ENCODE measurements around the gene TF.

The TF gene

DNA sequence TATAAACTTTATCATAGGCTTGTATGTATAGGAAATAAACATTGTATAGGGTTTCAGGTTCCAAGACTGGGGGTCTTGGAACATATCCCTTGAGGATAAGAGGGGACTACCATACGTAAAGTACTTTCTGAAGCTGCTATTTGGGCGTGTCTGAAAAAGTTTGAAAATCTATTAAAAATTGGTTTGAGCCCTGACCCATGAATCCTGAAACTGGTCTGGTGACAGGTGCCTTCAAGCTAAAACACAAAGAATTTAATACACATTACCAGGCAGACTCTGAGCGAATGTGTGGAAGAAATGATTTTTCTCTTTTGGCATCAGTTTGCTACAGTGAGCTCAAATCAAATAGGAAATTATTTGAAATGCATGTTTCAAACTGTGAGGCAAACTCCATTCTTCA, 16.3 kb downstream of the TF start:
- no peak overlapping the region for H3K4me2 ChIP-seq
- H3K4me1 ChIP-seq, result no peaks in the 10 kb centered on the region
- 0 out of 2 replicates have a peak, but pooled peaks cover 5% of the 10 kb centered on the region for H3K36me3 ChIP-seq
- H4K20me1 ChIP-seq, result no peaks in the 10 kb centered on the region
- H3K27me3 ChIP-seq, result no peaks in the 10 kb centered on the region
- H3K9me3 ChIP-seq, result no peaks in the 10 kb centered on the region
- no peak overlapping the region for H3K4me3 ChIP-seq
- no peak for TF ChIP-seq Cebpa-rat (IDR thresholded peaks at IDR 0.05)
- H3K27ac ChIP-seq, result no peak overlapping the region
- H3K9ac ChIP-seq, result no peak overlapping the region

DNA sequence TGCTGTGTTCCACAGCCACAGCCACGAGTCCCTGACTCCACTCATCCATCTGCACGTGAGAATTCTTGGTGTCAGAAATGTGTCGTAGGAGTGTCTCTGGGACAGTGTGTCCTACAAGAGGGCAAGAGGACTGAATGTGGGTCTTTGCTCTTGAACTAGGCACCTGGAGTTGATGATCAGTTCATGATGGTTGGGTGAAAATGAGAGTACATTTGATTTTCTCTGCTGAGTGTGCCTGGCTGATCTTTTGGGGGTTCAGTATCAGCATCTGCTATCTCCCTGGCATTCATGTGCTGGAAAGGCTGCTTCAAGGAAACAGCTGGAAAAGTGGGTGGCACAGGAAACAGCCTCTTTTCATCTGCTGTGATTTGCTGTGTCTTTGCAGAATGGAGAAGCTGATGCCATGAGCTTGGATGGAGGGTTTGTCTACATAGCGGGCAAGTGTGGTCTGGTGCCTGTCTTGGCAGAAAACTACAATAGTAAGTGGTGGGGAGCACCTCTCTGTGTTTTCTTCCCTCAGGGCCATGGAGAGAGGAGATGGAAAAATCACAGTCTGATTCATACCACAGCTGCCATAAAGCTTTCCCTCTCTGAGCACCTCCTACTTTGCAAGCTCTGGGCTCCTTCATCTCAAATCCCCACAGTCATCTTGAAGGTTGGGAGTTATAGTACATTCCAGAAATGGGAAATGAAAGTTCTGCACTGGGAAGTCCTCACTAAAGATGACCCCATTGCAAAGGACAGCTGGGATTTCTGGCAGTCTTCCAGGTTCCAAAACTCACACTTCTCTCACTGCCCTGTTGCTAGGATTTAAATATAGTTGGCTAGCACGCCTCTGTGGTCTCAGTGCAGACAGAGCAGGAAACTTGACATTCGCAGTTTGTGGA, 17.8 kb downstream of the TF start:
- Histone ChIP-seq H3K4me1 (no peaks in the 10 kb centered on the region), H4K20me1 (no peaks in the 10 kb centered on the region), H3K27ac (no peak overlapping the region), H3K9me3 (no peaks in the 10 kb centered on the region), H3K27me3 (no peaks in the 10 kb centered on the region), H3K36me3 (0 out of 2 replicates have a peak, but pooled peaks cover 5% of the 10 kb centered on the region), H3K9ac (no peak overlapping the region), H3K4me2 (no peak overlapping the region), H3K4me3 (no peak overlapping the region)
- no peak for TF ChIP-seq Cebpa-rat (IDR thresholded peaks at IDR 0.05)

DNA sequence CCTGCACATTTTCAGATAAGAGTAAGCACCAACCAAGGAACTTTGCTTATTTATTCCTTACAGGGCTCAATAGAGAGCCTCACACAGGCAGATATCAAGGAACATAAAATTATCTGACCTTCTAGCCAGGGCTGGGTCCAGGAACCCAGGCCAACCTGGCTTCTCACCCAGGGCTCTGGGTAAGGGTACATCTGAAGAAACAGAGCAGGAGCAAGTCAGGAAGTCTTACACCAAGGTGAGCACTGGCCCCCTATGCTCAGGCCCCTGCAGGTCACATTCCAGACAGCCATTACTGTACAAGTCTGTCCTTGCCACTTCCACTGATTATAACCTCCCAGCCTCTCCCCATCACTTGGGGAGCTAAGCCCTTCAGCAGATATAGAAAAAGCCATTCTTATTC, 19.1 kb downstream of the TF start:
- Histone ChIP-seq H3K36me3 (0 out of 2 replicates have a peak, but pooled peaks cover 5% of the 10 kb centered on the region), H3K27ac (no peak overlapping the region), H3K27me3 (no peaks in the 10 kb centered on the region), H3K4me1 (no peaks in the 10 kb centered on the region), H3K4me2 (no peak overlapping the region), H3K9me3 (no peaks in the 10 kb centered on the region), H3K4me3 (no peak overlapping the region), H3K9ac (no peak overlapping the region), H4K20me1 (no peaks in the 10 kb centered on the region)
- TF ChIP-seq Cebpa-rat (IDR thresholded peaks at IDR 0.05), result no peak

DNA sequence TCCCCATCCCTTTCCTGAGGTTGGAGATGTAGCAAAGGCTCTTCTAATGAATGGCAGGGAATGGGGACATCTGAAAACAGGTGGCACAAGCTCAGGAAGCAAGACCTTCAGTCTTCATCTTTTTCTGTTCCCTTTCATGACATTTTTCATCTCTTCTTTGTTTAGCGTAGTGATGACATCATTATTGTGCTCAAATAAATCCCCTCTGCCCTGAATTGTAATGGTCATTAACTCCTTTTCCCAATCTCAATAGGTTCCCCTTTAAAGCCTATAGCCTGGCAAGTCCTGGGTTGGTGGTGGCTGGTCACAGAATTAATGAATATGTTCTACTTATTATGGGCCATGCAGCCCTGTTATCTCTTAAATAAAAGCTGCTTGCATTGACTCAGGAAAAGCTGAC, 21.4 kb downstream of the TF start:
- H3K4me3 ChIP-seq, result no peak overlapping the region
- H3K36me3 ChIP-seq, result 0 out of 2 replicates have a peak, but pooled peaks cover 5% of the 10 kb centered on the region
- no peak overlapping the region for H3K4me2 ChIP-seq
- H3K9me3 ChIP-seq, result no peaks in the 10 kb centered on the region
- no peak overlapping the region for H3K9ac ChIP-seq
- no peak overlapping the region for H3K27ac ChIP-seq
- no peak for TF ChIP-seq Cebpa-rat (IDR thresholded peaks at IDR 0.05)
- H3K27me3 ChIP-seq, result no peaks in the 10 kb centered on the region
- H4K20me1 ChIP-seq, result no peaks in the 10 kb centered on the region
- H3K4me1 ChIP-seq, result no peaks in the 10 kb centered on the region

DNA sequence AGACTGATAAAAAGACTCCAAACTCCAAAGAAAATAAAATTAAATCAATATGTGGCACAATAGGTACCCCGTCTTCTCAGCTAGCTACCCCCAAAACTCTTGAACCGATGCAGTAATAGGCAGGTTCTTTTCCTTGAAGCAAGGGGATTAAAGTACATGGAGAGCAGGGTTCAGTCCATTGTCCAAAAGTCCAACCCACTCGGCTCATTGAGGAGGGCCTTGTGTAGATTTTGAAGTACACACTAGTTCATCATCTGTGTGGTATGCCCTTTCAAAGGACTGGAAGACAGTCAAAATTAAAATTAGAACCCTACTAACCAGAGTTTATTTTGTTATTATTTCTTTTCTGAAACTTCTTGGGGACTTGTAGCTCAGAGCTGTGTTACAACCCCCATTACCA, 23.3 kb downstream of the TF start:
- Histone ChIP-seq H3K36me3 (0 out of 2 replicates have a peak, but pooled peaks cover 5% of the 10 kb centered on the region), H3K9me3 (no peaks in the 10 kb centered on the region), H3K27me3 (no peaks in the 10 kb centered on the region), H3K4me3 (no peak overlapping the region), H3K4me2 (no peak overlapping the region), H3K27ac (no peak overlapping the region), H3K9ac (no peak overlapping the region), H3K4me1 (no peaks in the 10 kb centered on the region), H4K20me1 (no peaks in the 10 kb centered on the region)
- no peak for TF ChIP-seq Cebpa-rat (IDR thresholded peaks at IDR 0.05)

DNA sequence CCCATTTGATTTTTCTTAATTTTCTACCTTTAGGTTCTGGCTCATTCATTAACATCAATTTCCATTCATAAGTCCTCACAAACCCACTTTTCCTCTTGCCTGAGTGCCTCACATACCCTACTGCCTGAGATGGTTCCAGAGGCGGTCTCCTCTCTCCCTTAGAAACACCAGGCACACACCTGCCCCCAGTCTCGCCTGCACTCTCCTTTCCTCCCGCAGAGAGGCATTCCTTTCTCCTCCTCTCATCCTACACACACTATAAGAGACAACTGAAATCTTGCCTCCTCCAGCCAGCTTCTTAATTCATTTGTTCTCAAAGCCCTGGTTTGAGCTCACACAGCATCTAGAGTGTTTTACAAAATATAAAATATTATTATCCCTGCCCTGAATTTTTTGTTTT, 27.5 kb downstream of the TF start:
- Histone ChIP-seq H3K27ac (no peak overlapping the region), H3K27me3 (no peaks in the 10 kb centered on the region), H3K4me3 (no peak overlapping the region), H3K4me1 (no peaks in the 10 kb centered on the region), H4K20me1 (no peaks in the 10 kb centered on the region), H3K4me2 (no peak overlapping the region), H3K9ac (no peak overlapping the region), H3K36me3 (no peaks in the 10 kb centered on the region), H3K9me3 (no peaks in the 10 kb centered on the region)
- TF ChIP-seq Cebpa-rat (IDR thresholded peaks at IDR 0.05), result no peak

DNA sequence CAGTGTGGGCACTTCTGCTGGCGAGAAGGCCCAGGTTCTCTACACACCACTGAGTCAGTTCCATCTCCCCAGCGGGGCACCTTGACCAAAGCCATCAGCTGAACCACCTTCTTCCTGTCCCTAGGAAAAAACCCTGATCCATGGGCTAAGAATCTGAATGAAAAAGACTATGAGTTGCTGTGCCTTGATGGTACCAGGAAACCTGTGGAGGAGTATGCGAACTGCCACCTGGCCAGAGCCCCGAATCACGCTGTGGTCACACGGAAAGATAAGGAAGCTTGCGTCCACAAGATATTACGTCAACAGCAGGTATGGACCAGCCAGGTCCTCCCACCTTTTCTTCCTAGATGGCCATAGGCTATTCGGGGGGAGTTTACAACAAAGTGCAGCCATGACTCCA, 29.1 kb downstream of the TF start:
- no peaks in the 10 kb centered on the region for H3K27me3 ChIP-seq
- no peak overlapping the region for H3K27ac ChIP-seq
- TF ChIP-seq Cebpa-rat (IDR thresholded peaks at IDR 0.05), result no peak
- no peaks in the 10 kb centered on the region for H3K9me3 ChIP-seq
- H3K4me3 ChIP-seq, result no peak overlapping the region
- H3K36me3 ChIP-seq, result no peaks in the 10 kb centered on the region
- H4K20me1 ChIP-seq, result no peaks in the 10 kb centered on the region
- H3K4me2 ChIP-seq, result no peak overlapping the region
- H3K9ac ChIP-seq, result no peak overlapping the region
- H3K4me1 ChIP-seq, result no peaks in the 10 kb centered on the region

DNA sequence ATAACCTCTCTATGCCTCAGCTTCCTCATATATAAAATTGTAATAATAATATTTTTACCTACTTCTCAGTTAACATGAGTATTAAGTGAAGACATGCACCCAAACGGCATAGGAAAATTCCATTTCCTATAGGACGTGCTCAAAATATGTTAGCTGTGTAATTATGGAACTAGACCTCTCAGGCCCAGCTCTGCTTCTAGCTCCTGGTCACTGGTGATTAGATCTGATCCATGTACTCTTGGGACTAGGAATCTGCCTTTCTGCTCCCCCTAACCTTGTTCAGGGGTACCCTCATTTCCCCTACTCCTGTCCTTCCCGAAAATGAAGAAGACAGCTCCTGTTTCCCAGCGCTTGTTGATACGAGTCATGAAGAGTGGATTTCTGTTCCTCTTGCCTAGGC, 29.6 kb downstream of the TF start:
- TF ChIP-seq Cebpa-rat (IDR thresholded peaks at IDR 0.05), result no peak
- Histone ChIP-seq H3K27me3 (no peaks in the 10 kb centered on the region), H3K4me2 (no peak overlapping the region), H3K27ac (no peak overlapping the region), H3K36me3 (no peaks in the 10 kb centered on the region), H4K20me1 (no peaks in the 10 kb centered on the region), H3K9ac (no peak overlapping the region), H3K4me3 (no peak overlapping the region), H3K4me1 (no peaks in the 10 kb centered on the region), H3K9me3 (no peaks in the 10 kb centered on the region)

DNA sequence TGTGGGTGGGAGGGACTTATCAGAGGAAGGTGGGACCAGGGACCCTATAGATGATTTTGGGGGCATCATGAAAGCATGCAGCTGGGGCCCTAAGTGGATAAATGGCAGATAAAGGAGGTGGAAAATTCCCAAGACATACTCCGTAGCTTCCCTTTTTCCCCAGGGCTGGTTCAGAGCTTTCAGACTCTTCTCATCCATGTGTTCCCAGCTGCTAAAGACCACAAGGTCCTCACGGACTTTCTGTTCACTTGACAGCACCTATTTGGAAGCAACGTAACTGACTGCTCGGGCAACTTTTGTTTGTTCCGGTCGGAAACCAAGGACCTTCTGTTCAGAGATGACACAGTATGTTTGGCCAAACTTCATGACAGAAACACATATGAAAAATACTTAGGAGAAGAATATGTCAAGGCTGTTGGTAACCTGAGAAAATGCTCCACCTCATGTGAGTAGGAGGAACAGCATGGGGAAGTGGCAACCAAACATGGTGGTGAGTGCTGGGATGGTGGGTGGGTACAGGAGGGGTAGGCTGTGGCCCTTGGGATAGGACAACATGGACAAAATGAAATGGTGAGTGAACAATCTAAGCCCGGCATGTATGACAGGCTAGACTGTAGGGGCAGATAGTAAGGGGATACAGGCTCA, 30.7 kb downstream of the TF start:
- Histone ChIP-seq H3K36me3 (no peaks in the 10 kb centered on the region), H3K27ac (no peak overlapping the region), H3K9ac (no peak overlapping the region), H3K9me3 (no peaks in the 10 kb centered on the region), H3K4me1 (no peaks in the 10 kb centered on the region), H3K27me3 (no peaks in the 10 kb centered on the region), H3K4me3 (no peak overlapping the region), H3K4me2 (no peak overlapping the region), H4K20me1 (no peaks in the 10 kb centered on the region)
- TF ChIP-seq Cebpa-rat (IDR thresholded peaks at IDR 0.05), result no peak

DNA sequence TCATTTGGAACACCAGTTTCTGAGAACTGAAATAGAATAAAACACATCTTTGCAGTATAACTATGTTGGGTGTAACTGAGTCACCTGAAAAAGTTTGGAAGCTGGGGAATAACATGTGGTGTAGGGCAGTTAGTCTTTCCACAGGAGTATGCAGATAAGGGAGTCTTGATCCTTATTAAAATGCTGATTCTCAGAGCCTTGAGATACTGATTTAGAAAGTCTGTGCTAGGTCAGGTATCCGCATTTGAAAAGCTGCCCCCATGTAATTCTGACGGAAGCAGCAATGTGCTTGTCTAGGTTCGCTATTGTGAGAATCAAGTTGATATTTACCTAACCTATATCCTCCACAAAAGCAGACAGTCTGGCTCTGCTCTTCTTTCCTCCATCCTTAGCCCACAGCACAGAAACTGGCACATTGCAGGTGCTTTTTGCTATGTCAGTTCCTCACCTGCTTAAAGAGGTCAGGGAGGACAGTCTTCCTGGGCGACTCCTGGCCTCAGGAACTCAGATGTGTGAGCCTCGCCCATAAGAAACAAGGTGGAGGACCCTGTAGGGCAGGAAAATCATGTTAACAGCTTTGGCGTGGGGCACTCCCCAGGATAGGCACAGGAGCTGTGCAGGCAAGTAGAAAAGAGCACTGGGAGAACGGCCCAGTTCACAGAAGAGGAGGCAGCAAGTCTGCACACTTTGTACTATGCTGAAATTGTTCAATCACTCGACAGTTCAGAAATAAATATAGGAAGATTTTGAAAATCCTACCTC, 31.8 kb downstream of the TF start:
- Histone ChIP-seq H3K36me3 (no peaks in the 10 kb centered on the region), H3K4me2 (no peak overlapping the region), H3K27me3 (no peaks in the 10 kb centered on the region), H3K9ac (no peak overlapping the region), H3K9me3 (peaks cover 7% of the 10 kb centered on the region; the same call in 1 of the 2 replicates), H3K4me3 (no peak overlapping the region), H3K27ac (no peak overlapping the region), H3K4me1 (no peaks in the 10 kb centered on the region), H4K20me1 (no peaks in the 10 kb centered on the region)
- no peak for TF ChIP-seq Cebpa-rat (IDR thresholded peaks at IDR 0.05)

Data from BLaER1 (cell line).